Measurements from ENCODE around the gene PPM1H. TPM values are rescaled to one million over a fixed set of nuclear protein-coding genes. Genes with fewer than 3 reads are reported as not detected.
"Not testable (repeated sequence)": the region's sequence is repeated elsewhere in the genome, so short reads cannot be mapped to it uniquely, and the experiment has no call there.

PPM1H gene
- polyA plus RNA-seq, 1 donor = 20.0 TPM

GRCh38 chr12:62966990-62967506 is 32.1 kb upstream of the PPM1H start:
- Histone ChIP-seq H3K36me3 (ENCODE audit: control insufficient read depth, insufficient read depth, low read length) (no peaks in the 10 kb centered on the region), H3K27me3 (ENCODE audit: control insufficient read depth, insufficient read depth, low read length) (no peaks in the 10 kb centered on the region), H3K27ac (ENCODE audit: low read length) (no peak overlapping the region), H3K9me3 (ENCODE audit: control insufficient read depth, low read depth, low read length) (no peaks in the 10 kb centered on the region), H3K4me1 (ENCODE audit: control insufficient read depth, insufficient read depth, low read length) (no peaks in the 10 kb centered on the region), H3K4me3 (ENCODE audit: low read length) (no peak overlapping the region)
- peak in 1 of 2 donors; percentile 27 for DNase-seq

GRCh38 chr12:62966446-62966989 is 31.6 kb upstream of the PPM1H start:
- not testable (repeated sequence) for H3K4me1 ChIP-seq (ENCODE audit: control insufficient read depth, insufficient read depth, low read length); H3K9me3 ChIP-seq (ENCODE audit: control insufficient read depth, low read depth, low read length); H3K27ac ChIP-seq (ENCODE audit: low read length); H3K27me3 ChIP-seq (ENCODE audit: control insufficient read depth, insufficient read depth, low read length); H3K36me3 ChIP-seq (ENCODE audit: control insufficient read depth, insufficient read depth, low read length); H3K4me3 ChIP-seq (ENCODE audit: low read length)
- WGBS (ENCODE audit: insufficient coverage, low lambda C conversion rate) = 59% methylated on average over 4 of the region's 8 CpGs
- DNase-seq = peak in 1 of 2 donors; percentile 49

- H3K4me3 ChIP-seq (ENCODE audit: low read length); H3K9me3 ChIP-seq (ENCODE audit: control insufficient read depth, low read depth, low read length); H3K27me3 ChIP-seq (ENCODE audit: control insufficient read depth, insufficient read depth, low read length); H3K36me3 ChIP-seq (ENCODE audit: control insufficient read depth, insufficient read depth, low read length); DNase-seq; H3K4me1 ChIP-seq (ENCODE audit: control insufficient read depth, insufficient read depth, low read length); H3K27ac ChIP-seq (ENCODE audit: low read length): not testable (repeated sequence)
- no CpG with 5 or more reads among the region's 4 CpGs for WGBS (ENCODE audit: insufficient coverage, low lambda C conversion rate)
These were observed 30.8 kb upstream of the PPM1H start for GRCh38 chr12:62965700-62966099.

- DNase-seq; H3K4me3 ChIP-seq (ENCODE audit: low read length); H3K27me3 ChIP-seq (ENCODE audit: control insufficient read depth, insufficient read depth, low read length); H3K4me1 ChIP-seq (ENCODE audit: control insufficient read depth, insufficient read depth, low read length); H3K36me3 ChIP-seq (ENCODE audit: control insufficient read depth, insufficient read depth, low read length); H3K27ac ChIP-seq (ENCODE audit: low read length); H3K9me3 ChIP-seq (ENCODE audit: control insufficient read depth, low read depth, low read length): not testable (repeated sequence)
- 83% methylated on average over 2 of the region's 11 CpGs for WGBS (ENCODE audit: insufficient coverage, low lambda C conversion rate)
These were observed 30.3 kb upstream of the PPM1H start for GRCh38 chr12:62965242-62965641.

DNA sequence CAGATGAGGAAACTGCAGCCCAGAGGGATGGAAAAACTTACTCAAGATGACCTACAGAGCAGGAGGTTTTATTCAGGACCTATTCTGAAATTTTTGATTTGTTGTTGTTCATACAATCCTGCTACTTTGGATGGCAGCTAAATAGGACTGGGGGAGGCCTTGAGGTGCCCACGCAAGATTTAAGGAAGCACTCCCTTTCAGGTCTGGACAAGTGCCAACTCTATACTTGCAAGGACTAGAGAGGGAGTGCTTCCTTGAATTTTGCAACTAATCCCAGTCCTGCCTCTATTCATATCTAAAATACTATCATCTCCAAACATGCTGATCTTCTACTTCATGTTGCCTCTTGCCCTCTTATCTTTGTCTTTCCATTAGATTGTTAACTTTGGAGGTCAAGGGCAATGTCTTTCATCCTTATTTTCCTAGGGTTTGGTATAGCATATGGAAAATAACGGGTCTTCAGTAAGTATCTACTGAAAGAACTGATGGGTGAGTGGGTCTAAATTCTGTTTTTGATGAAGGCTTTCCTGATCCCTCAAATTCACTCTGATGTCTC is 28.6 kb upstream of the PPM1H start:
- H3K27me3 ChIP-seq (ENCODE audit: control insufficient read depth, insufficient read depth, low read length) = no peaks in the 10 kb centered on the region
- no peak overlapping the region for H3K27ac ChIP-seq (ENCODE audit: low read length)
- no CpG with 5 or more reads among the region's 2 CpGs for WGBS (ENCODE audit: insufficient coverage, low lambda C conversion rate)
- H3K9me3 ChIP-seq (ENCODE audit: control insufficient read depth, low read depth, low read length) = no peaks in the 10 kb centered on the region
- no peak overlapping the region for H3K4me3 ChIP-seq (ENCODE audit: low read length)
- no peak for DNase-seq
- H3K36me3 ChIP-seq (ENCODE audit: control insufficient read depth, insufficient read depth, low read length) = no peaks in the 10 kb centered on the region
- no peaks in the 10 kb centered on the region for H3K4me1 ChIP-seq (ENCODE audit: control insufficient read depth, insufficient read depth, low read length)

- WGBS (ENCODE audit: insufficient coverage, low lambda C conversion rate) = no CpG with 5 or more reads among the region's 1 CpG
- no peak for DNase-seq
- Histone ChIP-seq H3K27me3 (ENCODE audit: control insufficient read depth, insufficient read depth, low read length) (no peaks in the 10 kb centered on the region), H3K4me1 (ENCODE audit: control insufficient read depth, insufficient read depth, low read length) (no peaks in the 10 kb centered on the region), H3K36me3 (ENCODE audit: control insufficient read depth, insufficient read depth, low read length) (no peaks in the 10 kb centered on the region), H3K27ac (ENCODE audit: low read length) (no peak overlapping the region), H3K9me3 (ENCODE audit: control insufficient read depth, low read depth, low read length) (no peaks in the 10 kb centered on the region), H3K4me3 (ENCODE audit: low read length) (no peak overlapping the region)
These were observed 25.4 kb upstream of the PPM1H start for GRCh38 chr12:62960324-62960723.

- H3K4me3 ChIP-seq (ENCODE audit: low read length) = no peak overlapping the region
- no peaks in the 10 kb centered on the region for H3K36me3 ChIP-seq (ENCODE audit: control insufficient read depth, insufficient read depth, low read length)
- DNase-seq = no peak
- no peak overlapping the region for H3K27ac ChIP-seq (ENCODE audit: low read length)
- H3K27me3 ChIP-seq (ENCODE audit: control insufficient read depth, insufficient read depth, low read length) = no peaks in the 10 kb centered on the region
- no CpG with 5 or more reads among the region's 8 CpGs for WGBS (ENCODE audit: insufficient coverage, low lambda C conversion rate)
- H3K9me3 ChIP-seq (ENCODE audit: control insufficient read depth, low read depth, low read length) = no peaks in the 10 kb centered on the region
- no peaks in the 10 kb centered on the region for H3K4me1 ChIP-seq (ENCODE audit: control insufficient read depth, insufficient read depth, low read length)
These were observed 24.8 kb upstream of the PPM1H start for GRCh38 chr12:62959745-62960144.

DNA sequence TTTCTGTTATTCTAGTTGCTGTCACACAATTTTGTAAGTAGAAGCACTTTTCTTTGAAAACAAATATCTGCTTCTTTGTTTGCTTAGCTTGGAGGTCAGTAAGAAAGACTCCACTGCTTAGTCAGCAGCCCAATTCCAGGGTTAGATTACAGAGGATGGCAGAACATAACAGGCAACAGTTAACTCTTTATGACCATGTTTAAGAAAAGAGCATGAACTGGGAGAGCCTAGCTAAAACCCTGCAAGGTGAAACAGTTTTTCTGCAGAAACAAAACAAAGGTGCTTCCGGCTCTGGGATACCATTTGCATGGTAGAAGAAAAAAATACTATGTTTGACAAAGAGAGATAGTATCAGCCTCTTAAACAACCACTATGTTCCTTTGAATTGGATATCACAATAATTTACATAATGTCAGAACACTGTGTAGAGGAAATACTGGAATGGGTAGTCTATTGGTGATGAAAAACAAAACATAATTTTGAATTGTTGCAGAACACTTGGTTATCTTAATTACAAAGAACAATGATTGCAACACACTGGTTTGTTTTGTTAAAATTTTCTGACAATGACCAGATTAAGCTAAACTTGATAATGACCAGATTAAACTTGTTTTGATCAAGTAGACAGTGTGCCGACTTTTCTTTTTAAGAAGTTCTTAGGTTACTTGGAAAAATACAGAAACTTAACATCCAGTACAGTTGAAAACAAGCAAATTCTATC is 22.4 kb upstream of the PPM1H start:
- H3K27me3 ChIP-seq (ENCODE audit: control insufficient read depth, insufficient read depth, low read length) = no peaks in the 10 kb centered on the region
- no CpG with 5 or more reads among the region's 2 CpGs for WGBS (ENCODE audit: insufficient coverage, low lambda C conversion rate)
- peak in 1 of 2 donors; percentile 19 for DNase-seq

GRCh38 chr12:62955678-62956077 is 20.7 kb upstream of the PPM1H start:
- no peak overlapping the region for H3K27ac ChIP-seq (ENCODE audit: low read length)
- H3K4me1 ChIP-seq (ENCODE audit: control insufficient read depth, insufficient read depth, low read length) = no peaks in the 10 kb centered on the region
- no peaks in the 10 kb centered on the region for H3K27me3 ChIP-seq (ENCODE audit: control insufficient read depth, insufficient read depth, low read length)
- no CpG with 5 or more reads among the region's 3 CpGs for WGBS (ENCODE audit: insufficient coverage, low lambda C conversion rate)
- no peak overlapping the region for H3K4me3 ChIP-seq (ENCODE audit: low read length)
- DNase-seq = no peak
- no peaks in the 10 kb centered on the region for H3K9me3 ChIP-seq (ENCODE audit: control insufficient read depth, low read depth, low read length)
- no peaks in the 10 kb centered on the region for H3K36me3 ChIP-seq (ENCODE audit: control insufficient read depth, insufficient read depth, low read length)

More for the DNA sequence above, 22.4 kb upstream of the PPM1H start:
- Histone ChIP-seq H3K4me1 (ENCODE audit: control insufficient read depth, insufficient read depth, low read length) (no peaks in the 10 kb centered on the region), H3K4me3 (ENCODE audit: low read length) (no peak overlapping the region), H3K36me3 (ENCODE audit: control insufficient read depth, insufficient read depth, low read length) (no peaks in the 10 kb centered on the region), H3K27ac (ENCODE audit: low read length) (no peak overlapping the region), H3K9me3 (ENCODE audit: control insufficient read depth, low read depth, low read length) (no peaks in the 10 kb centered on the region)

GRCh38 chr12:62950317-62950716 is 15.4 kb upstream of the PPM1H start:
- Histone ChIP-seq H3K27me3 (ENCODE audit: control insufficient read depth, insufficient read depth, low read length) (no peaks in the 10 kb centered on the region), H3K9me3 (ENCODE audit: control insufficient read depth, low read depth, low read length) (peaks cover 2% of the 10 kb centered on the region), H3K27ac (ENCODE audit: low read length) (no peak overlapping the region), H3K4me1 (ENCODE audit: control insufficient read depth, insufficient read depth, low read length) (no peaks in the 10 kb centered on the region), H3K4me3 (ENCODE audit: low read length) (no peak overlapping the region), H3K36me3 (ENCODE audit: control insufficient read depth, insufficient read depth, low read length) (no peaks in the 10 kb centered on the region)
- 83% methylated on average over 1 of the region's 1 CpG for WGBS (ENCODE audit: insufficient coverage, low lambda C conversion rate)
- no peak for DNase-seq
